ENCODE results near the gene GSE1.

Gene GSE1

DNA sequence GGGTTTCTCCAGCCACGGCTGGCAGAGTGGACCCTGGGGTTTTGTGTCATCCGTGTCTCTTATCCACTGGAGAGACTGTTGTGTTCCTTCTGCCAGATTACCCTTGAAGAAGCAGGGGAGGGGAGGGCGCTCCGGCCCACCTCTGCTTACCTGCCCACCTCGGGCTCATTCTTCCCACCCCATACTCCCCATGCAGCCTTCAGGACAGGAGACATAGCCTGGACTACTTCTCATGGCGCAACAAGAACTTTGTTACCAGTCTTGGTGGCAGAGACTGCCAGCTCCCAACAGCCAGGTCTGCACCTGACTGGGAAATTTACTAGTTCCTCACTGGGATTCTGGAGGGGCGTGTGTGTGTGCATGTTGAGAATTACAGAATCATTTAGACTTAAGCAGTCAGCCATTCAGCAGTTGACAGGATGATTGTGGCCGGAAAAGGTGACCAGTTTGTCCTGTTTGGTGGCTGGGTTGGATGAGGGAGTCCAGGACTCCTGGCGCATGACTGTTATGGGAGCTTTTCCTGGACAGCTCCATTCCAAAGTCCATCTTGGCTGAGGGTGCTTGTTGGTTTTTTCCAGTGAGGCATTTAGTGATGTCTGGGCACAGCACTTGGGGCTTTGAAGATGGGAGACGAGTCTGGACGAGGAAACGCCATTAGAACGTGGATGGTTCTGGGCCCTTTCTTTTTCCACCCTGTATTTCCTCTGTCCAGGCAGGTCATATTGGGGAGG, 8.7 kb downstream of the GSE1 start:
- no peak for DNase-seq

DNA sequence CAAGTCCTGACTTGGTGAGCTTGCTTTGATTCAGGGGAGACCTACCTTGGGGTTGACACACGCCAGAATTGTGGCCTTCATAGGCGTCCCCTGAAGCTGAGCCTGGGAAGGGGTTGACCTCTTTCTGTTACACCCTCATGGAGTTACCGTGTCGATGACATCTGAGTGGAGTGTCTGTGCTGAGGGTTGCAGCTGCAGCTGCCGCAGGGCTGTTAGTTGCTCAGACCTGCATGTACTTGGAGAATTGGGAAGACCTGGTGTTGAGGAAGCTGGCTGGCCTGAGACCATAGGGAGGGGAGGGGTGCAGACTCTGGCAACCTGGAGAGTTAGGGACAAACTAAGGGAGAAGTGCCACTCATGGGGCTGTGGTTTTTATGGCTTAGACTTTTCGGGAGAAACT, 9.6 kb downstream of the GSE1 start:
- DNase-seq, result no peak

DNA sequence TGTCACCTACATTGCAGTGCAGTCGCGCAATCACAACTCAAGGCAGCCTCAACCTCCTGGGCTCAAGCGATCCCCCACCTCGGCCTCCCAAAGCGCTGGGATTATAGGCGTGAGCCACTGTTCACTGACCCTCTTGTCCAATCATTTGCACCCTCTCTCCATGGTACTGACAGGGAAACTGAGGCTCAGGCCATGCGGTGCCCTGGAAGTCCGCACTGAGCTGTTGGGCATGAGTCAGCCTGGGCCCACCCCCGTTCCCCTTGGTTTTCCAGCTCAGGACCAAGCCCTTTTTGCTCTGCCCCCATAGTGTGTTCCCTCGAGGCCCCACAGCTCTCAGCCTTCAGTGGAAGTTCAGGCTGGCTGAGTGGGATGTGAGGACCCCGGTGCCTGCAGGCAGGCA, 10.1 kb downstream of the GSE1 start:
- DNase-seq, result no peak

DNA sequence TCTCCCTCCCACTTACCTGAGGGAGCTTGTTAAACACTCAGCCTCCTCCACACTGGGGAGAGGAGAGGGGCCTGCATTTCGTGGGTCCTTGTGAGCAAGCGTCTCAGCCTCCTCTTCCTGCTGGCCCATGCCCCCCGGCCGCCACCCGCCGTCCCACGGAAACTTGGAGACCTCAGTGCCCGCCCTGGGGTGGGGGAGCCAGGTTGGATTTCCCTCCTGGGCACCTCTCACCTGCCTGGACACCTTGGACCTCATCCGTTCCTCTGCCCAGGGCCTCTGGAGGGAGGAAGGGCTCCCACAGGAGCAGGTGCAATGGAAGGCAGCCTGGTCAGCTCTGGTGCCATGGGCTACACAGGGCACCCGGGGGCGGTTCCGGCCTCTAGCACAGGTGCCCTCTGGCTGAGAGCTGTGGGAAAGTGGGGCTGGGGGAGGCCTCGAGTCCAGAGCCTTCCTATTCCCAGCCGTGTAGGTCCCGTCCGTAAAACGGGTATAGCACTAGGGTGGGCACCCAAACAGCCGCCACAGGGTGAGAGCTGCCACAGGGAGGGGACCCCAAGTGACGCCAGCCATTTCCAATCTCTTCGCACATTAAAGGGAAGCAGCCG, 11.0 kb downstream of the GSE1 start:
- no peak for DNase-seq

DNA sequence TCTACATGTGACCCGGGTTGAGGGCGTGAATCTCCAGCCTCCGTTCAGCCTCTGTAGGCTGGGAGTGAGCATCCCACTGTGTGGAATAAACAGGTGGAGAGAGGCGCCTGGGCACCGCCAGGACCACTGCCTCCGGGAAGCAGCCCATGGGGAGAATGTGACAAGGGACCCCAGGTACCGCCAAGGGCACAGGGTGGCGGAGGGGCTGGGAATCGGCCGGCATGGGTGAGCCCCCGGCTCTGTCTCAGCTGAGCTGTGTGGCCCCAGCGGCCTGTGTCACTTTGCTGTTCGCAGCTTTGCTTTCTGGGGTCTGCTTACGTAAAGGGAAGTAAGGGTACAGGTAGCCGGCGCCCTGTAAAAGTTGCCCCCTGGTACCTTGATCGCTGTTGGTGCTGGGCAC, 11.5 kb downstream of the GSE1 start:
- DNase-seq, result no peak

- no peak for DNase-seq
These were observed 11.9 kb downstream of the GSE1 start for GRCh38 chr16:85625053-85625452.

DNA sequence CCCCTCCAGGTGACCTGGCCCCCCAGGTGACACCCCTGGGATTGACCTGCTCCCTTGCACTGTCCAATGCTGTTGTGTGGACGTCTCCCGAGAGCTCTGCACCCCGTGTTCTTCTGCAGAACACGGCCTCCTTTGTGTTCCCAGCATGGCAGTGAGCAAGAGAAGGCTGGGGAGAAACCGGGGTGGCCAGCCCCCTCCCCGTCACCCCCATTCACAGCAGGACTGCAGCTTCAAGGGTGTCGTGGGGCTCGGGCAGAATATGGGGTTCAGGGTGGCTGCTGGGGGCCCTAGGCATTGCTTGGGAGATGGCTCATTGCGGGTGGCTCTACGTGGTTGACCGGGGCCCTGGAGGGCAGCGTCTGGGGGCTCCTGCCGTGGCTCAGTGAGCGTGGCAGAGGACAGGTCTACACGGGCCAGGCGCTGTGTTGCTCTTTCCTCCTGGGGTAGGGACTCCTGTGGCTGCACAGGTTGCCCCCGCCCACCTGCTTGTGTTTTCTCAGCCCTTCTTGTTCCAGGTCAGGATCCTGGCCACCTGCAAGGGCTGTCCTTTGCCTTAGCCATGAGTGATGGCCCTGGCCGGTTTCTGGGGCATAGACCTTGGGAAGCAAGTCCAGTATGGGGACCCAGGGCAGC, 12.5 kb downstream of the GSE1 start:
- no peak for DNase-seq

- no peak for DNase-seq
These were observed 13.3 kb downstream of the GSE1 start for GRCh38 chr16:85626191-85626981.

- no peak for DNase-seq
These were observed 14.0 kb downstream of the GSE1 start for GRCh38 chr16:85627089-85627488.

DNA sequence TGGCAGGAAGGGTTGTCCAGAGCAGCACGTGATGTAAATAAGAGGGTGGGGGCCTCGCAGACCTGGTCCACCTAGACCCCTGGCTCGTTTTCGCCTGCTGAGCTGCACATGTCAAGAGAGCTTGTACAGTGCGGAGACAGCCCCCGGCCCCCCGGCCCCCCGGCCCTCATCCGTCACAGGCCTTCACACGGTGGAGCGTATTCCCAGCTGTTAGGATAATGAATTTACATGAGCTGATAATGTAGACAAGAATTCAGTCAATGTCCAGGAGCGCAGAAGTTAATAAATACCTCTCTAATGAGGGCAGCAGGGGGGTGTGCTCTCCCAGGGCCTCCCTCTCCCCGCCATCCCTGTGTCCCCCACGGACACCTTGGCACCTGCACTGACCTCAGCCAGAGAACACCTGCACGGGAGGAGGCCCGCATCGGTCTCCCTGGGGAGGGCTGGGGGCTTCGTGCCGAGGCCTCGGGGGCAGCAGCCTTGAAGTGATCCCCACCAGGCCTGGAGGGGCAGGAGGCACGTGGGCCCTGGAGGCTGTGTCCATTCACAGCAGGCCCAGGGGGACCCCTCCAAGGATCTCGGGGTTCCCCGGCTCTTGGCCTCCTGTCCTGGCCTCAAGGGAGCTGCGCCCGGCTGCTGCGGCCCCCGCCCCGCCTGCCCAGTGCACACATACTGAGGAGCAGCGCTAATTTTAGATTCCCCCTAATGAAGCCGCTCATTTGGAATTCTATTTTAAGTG, 14.6 kb downstream of the GSE1 start:
- no peak for DNase-seq

- no peak for DNase-seq
These were observed 15.1 kb downstream of the GSE1 start for GRCh38 chr16:85628265-85628556.

GRCh38 chr16:85628645-85629044, 15.5 kb downstream of the GSE1 start:
- no peak for DNase-seq

DNA sequence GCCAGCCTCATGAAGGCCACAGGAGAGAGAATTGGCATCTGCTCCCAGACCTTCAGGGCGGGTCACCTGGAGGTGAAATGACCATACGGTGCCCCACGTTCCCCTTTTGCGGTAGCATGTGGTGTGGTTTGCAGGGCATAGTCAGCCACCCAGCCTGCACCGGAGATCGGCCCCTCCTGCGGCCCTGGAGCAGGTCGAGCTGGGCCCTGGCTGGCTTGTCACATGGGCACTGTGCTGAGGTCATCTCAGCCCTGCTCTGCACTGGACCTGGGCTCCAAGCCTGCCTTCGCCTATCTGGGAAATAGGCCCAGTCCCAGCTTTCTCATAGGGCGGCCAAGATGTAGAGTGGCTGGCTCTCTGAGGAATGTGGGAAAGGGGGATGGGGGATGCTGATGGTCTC, 16.2 kb downstream of the GSE1 start:
- DNase-seq, result no peak

DNA sequence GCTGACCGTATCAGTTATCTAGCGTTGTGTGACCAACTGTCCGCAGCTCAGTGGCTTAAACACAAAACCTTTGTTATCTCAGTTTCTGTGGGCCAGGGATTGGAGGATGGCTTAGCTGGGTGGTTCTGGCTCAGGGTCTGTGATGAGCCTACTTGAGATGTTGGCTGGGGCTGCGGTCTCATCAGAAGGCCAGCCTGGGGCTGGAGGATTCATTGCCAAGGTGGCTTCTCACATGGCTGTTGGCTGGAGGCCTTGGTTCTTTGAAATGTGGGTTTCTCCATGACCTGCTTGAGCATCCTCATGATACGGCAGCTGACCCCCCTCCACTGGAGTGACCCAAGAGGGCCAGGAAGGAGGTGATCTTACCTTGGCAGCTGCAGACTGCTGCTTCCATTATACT, 16.7 kb downstream of the GSE1 start:
- DNase-seq, result no peak

DNA sequence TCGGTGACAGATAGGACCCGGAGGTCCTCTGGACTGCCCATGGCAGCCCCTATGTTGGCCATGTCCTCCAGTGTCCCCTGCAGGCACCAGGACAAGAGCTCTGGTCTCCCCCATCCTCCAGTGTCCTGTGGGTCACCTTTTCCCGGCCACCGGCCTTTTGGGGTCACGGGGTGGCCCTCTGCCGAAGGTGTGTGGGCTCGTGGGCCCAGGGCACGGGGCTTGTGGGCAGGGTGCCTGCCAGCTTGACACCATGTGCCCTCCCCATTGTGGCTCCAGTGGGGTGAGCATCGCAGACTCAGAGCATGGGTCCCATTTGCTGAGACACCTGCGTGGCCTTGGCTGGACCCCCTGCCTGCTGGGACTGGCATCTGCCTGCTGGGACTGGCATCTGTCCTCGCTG, 18.1 kb downstream of the GSE1 start:
- DNase-seq, result no peak

DNA sequence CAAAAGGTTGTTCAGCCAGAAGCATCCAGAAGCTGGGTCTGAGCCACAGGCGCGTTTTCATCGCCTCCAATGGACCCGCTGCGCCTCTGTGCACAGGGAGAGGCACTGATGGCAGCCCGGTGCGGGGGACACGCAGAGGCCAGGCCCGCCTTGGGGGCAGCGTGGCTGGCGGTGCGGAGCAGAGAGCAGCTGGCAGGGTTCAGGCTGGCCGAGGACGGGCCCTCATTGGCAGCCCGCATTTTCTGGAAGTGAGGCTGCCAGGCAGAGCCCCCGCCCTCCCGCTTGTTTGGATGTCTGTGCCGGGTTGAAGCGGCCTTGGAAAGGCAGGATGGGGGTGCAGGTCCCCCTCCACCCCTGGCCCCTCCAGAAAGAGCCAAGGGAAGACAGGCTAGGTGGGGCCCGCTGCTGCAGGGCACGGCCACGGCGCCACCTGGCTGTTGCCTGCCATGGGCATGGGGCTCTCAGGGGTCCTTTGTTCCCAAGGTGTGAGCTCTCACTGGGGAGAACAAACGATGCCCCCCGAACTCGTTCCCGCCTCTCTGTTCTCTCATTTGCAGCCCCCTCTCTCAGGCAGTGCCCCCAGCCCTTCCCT, 18.8 kb downstream of the GSE1 start:
- no peak for DNase-seq

GRCh38 chr16:85632709-85633437, 19.8 kb downstream of the GSE1 start:
- DNase-seq, result no peak

DNA sequence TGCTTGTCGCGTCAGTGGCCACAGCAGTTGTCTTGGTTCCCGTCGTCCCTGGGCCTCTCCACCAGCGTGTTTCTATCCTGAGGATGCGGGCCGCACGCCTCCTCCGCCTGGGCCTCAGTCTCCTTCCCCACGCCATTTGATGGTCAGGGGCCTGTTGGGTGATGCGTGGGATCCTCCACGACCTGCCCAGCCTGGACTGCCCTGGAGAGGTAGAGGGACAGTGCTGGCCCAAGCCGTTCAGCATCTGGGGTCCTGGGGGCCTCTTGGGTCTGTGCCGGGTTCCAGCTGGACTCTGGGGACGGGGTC, 20.3 kb downstream of the GSE1 start:
- DNase-seq, result no peak

- DNase-seq, result no peak
These were observed 20.8 kb downstream of the GSE1 start for GRCh38 chr16:85633888-85634287.

DNA sequence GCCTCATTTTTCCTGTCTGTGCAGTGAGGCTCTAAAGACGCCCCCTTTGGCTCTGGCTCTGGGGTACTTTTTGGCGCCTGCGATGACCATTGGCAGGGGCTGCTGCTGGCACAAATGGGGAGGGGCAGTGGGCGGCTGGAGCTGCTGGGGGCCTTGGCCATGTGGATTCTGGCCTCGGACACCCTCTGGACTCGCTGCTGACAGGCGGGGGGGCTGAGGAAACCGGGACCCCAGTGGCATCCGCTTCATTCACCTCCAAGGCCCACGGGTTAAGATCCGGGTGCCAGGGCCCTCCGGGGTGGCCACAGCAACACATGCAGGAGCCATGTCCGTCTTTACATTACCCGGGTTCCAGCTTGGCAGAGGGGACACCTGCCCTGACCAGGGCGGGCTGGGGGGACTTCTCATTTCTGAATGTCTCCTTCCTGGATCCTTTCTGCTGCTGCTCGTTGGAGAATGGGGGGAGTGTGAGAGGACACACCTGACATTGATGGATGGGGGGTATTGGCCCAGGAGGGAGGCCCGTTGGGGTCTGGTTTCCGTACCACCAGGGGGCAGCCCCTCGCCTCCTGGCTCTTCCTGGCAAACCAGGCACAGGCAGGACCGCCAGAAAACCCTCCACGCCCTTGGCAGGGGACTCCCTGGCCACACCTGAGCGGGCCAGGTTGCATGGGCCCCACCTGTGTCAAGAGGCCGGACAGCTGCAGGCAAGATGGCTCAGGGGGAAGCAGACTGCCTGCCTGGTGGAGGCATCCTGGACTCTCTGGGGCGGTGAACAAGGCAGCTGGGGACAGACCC, 21.8 kb downstream of the GSE1 start:
- DNase-seq, result no peak

DNA sequence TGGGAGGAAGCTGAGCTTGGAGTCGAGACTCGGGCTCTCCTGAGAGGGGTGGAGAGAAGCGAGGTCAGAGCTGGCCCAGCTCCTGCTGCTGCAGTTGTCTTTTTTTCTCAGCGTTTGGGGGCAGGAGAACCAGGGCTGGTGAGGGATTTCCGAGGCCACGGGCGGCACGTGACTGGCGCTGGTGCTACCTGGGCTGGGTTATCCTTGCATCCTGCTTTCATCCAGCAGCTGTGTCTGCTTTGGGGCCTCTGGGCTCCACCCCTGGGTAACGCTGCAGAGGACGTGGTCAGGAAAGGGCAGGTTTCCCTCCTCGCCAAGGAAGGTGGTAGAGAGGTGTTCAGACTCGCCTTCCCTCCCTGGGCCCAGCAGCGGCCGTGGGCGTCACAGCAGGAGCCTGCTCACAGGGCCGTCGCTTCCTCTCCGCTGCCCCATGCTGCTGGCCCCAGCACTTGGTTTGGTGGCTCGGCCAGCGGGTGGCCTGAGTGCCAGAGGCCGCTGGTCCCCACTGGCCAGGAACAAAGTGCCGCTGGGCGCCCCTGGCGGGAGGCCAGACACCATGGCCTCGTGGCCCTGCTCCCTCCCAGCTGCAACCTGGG, 22.5 kb downstream of the GSE1 start:
- no peak for DNase-seq
